HepG2 (cell line): ENCODE results near the gene C13orf42. TPM values are rescaled to one million over a fixed set of nuclear protein-coding genes. Genes with fewer than 3 reads are reported as not detected.
A peak's percentile ranks its signal among the peaks of the same experiment; 100 is the strongest.

Source experiments
- ATAC-seq: fragments of 200-7000 bp; cut with Tn5 transposase; 3 replicates; pipeline ENCODE4 v1.9.1; 2020; ENCODE audit warnings: mild to moderate bottlenecking, moderate library complexity
- BruUV-seq: library from RNA; stranded (reverse); fragments of 400-500 nt; replicated peaks from 2 replicates; lab custom pipeline; 2021; lab: Mats Ljungman, UMichigan
- CTCF ChIA-PET: fragments of 300-600 bp; formaldehyde crosslinking; extraction: SDS; loops from one replicate; lab custom pipeline; 2021; ENCODE audit warnings: low total read pairs, inconsistent platforms, low intra/inter-chr PET ratio; lab: Yijun Ruan, JAX
- POLR2A ChIA-PET: fragments of 350-600 bp; sonication (Branson Sonifier 250); formaldehyde crosslinking; loops from one replicate; lab custom pipeline; 2020; ENCODE audit warnings: antibody characterized with exemption, inconsistent platforms; lab: Yijun Ruan, JAX
- DNase-seq: peaks from one replicate; pipeline ENCODE4 v3.0.0-alpha.2; 2015; ENCODE audit warnings: low spot score
- FAIRE-seq: peaks from 3 replicates; lab custom pipeline; 2011; peaks lifted over from hg19 to GRCh38; lab: Jason Lieb, UNC
- H2AFZ ChIP-seq: one replicate; pipeline ENCODE4 v1.6.1; 2011; ENCODE audit warnings: low read length, inconsistent platforms
- H3K27ac ChIP-seq: fragments of 300-600 bp; 3 replicates; pipeline ENCODE4 v1.8.0; 2011; ENCODE audit warnings: mixed run types, mild to moderate bottlenecking, mixed read lengths, low read length, inconsistent platforms; ENCODE audit not compliant: insufficient read depth; ENCODE audit errors: extremely low read length
- H3K27me3 ChIP-seq, 2 experiments: fragments of 200-600 bp in 1 of 2; 2 replicates in 1 of 2; 3 replicates in 1 of 2; pipeline versions ENCODE4 v1.6.0 to v1.8.0; 2011; ENCODE audit warnings: low read length in 2 of 2, mild to moderate bottlenecking in 2 of 2, moderate library complexity in 2 of 2, inconsistent platforms in 1 of 2; ENCODE audit not compliant: insufficient read depth in 2 of 2, control insufficient read depth in 1 of 2
- H3K36me3 ChIP-seq, 2 experiments: fragments of 200-600 bp in 1 of 2; replicated peaks in 1 of 2; 2 replicates in 1 of 2; 3 replicates in 1 of 2; pipeline versions ENCODE4 v1.5.1 to v1.8.0; 2011; ENCODE audit warnings: low read length in 2 of 2, inconsistent platforms in 1 of 2; ENCODE audit not compliant: insufficient read depth in 2 of 2, control insufficient read depth in 1 of 2
- H3K4me1 ChIP-seq: 2 replicates; pipeline ENCODE4 v1.5.1; 2012; ENCODE audit warnings: low read length, inconsistent platforms; ENCODE audit not compliant: insufficient read depth
- H3K4me2 ChIP-seq: 2 replicates; pipeline ENCODE4 v1.6.0; 2011; ENCODE audit warnings: low read depth, low read length, inconsistent platforms
- H3K4me3 ChIP-seq, 3 experiments: fragments of 200-600 bp in 1 of 3; sonication (generic), shearing (Covaris generic) in 1 of 3; replicated peaks in 1 of 3; 2 replicates each; pipeline ENCODE4 v1.5.1; 2011 to 2016; ENCODE audit warnings: low read length in 3 of 3, inconsistent platforms in 2 of 3, low read depth in 2 of 3, mild to moderate bottlenecking in 2 of 3, control low read depth in 1 of 3, mixed read lengths in 1 of 3; ENCODE audit not compliant: insufficient read depth in 1 of 3
- H3K79me2 ChIP-seq: one replicate; pipeline ENCODE4 v1.6.1; 2011; ENCODE audit warnings: low read length, inconsistent platforms; ENCODE audit not compliant: insufficient read depth
- H3K9ac ChIP-seq: 2 replicates; pipeline ENCODE4 v1.6.0; 2011; ENCODE audit warnings: mild to moderate bottlenecking, low read depth, low read length, inconsistent platforms; ENCODE audit not compliant: insufficient read depth
- H3K9me3 ChIP-seq: 2 replicates; pipeline ENCODE4 v1.5.1; 2012; ENCODE audit warnings: mild to moderate bottlenecking, low read length
- H4K20me1 ChIP-seq: 2 replicates; pipeline ENCODE4 v1.6.0; 2011; ENCODE audit warnings: inconsistent platforms, mild to moderate bottlenecking, low read length, moderate library complexity; ENCODE audit not compliant: insufficient read depth
- AHDC1 ChIP-seq: sonication (generic); formaldehyde crosslinking; IDR thresholded peaks from 2 replicates; pipeline ENCODE4 v1.5.1; 2020; ENCODE audit warnings: mild to moderate bottlenecking, missing genetic modification reagents, borderline replicate concordance
- ATF7 ChIP-seq, 2 experiments: fragments of 450-650 bp in 1 of 2; sonication (generic) in 1 of 2; formaldehyde crosslinking in 1 of 2; IDR thresholded peaks; 2 replicates each; pipeline versions ENCODE4 v1.4.0 to v1.6.1; 2016 to 2020; ENCODE audit warnings: antibody characterized with exemption in 1 of 2, mild to moderate bottlenecking in 1 of 2, missing genetic modification reagents in 1 of 2
- CREB1 ChIP-seq, 2 experiments: fragments of 450-650 bp in 1 of 2; IDR thresholded peaks; 2 replicates each; pipeline ENCODE4 v1.6.1; 2016 to 2017; ENCODE audit warnings: control low read depth in 1 of 2, mild to moderate bottlenecking in 1 of 2, missing compliant biosample characterization in 1 of 2, missing genetic modification characterization in 1 of 2
- DR1 ChIP-seq: sonication (generic); formaldehyde crosslinking; IDR thresholded peaks from 2 replicates; pipeline ENCODE4 v1.8.0; 2021; ENCODE audit warnings: mild to moderate bottlenecking, missing genetic modification reagents, inconsistent platforms
- GLI4 ChIP-seq: sonication (generic); formaldehyde crosslinking; IDR thresholded peaks from 2 replicates; pipeline ENCODE4 v1.5.1; 2020; ENCODE audit warnings: missing genetic modification reagents, mild to moderate bottlenecking, moderate library complexity, borderline replicate concordance
- HDAC6 ChIP-seq: fragments of 200-600 bp; sonication (generic); IDR thresholded peaks from 2 replicates; pipeline ENCODE4 v1.7.0; 2017; ENCODE audit warnings: mild to moderate bottlenecking, antibody characterized with exemption, low read length, low read depth
- JUND ChIP-seq: sonication (generic); formaldehyde crosslinking; IDR thresholded peaks from 2 replicates; pipeline ENCODE4 v1.8.0; 2022; ENCODE audit warnings: mild to moderate bottlenecking, missing genetic modification reagents
- KAT7 ChIP-seq: IDR thresholded peaks from 2 replicates; pipeline ENCODE4 v1.6.1; 2018; ENCODE audit warnings: borderline replicate concordance, missing compliant biosample characterization
- NFYC ChIP-seq: IDR thresholded peaks from 2 replicates; pipeline ENCODE4 v1.6.1; 2016; ENCODE audit warnings: missing genetic modification reagents, missing compliant biosample characterization
- SIX4 ChIP-seq: sonication (generic); formaldehyde crosslinking; IDR thresholded peaks from 2 replicates; pipeline ENCODE4 v1.4.0; 2020; ENCODE audit warnings: missing genetic modification reagents
- SRSF4 ChIP-seq: fragments of 200-400 bp; formaldehyde crosslinking; IDR thresholded peaks from one replicate; pipeline ENCODE4 v1.6.1; 2018; ENCODE audit warnings: mild to moderate bottlenecking, low read depth, low read length, moderate library complexity; ENCODE audit not compliant: poor library complexity, severe bottlenecking
- UBTF ChIP-seq: sonication (generic); formaldehyde crosslinking; IDR thresholded peaks from 2 replicates; pipeline ENCODE4 v1.4.0; 2020; ENCODE audit warnings: mild to moderate bottlenecking, missing genetic modification reagents
- ZBTB42 ChIP-seq: sonication (generic); formaldehyde crosslinking; IDR thresholded peaks from 2 replicates; pipeline ENCODE4 v1.5.0; 2020; ENCODE audit warnings: mild to moderate bottlenecking, missing genetic modification reagents
- ZNF124 ChIP-seq: sonication (generic); formaldehyde crosslinking; IDR thresholded peaks from 2 replicates; pipeline ENCODE4 v1.4.0; 2020; ENCODE audit warnings: missing genetic modification reagents
- ZNF337 ChIP-seq: sonication (generic); formaldehyde crosslinking; IDR thresholded peaks from 2 replicates; pipeline ENCODE4 v1.5.1; 2020; ENCODE audit warnings: missing genetic modification reagents, low read depth, mild to moderate bottlenecking, borderline replicate concordance
- ZNF567 ChIP-seq: sonication (generic); formaldehyde crosslinking; IDR thresholded peaks from 2 replicates; pipeline ENCODE4 v1.8.1; 2023; ENCODE audit warnings: mild to moderate bottlenecking, missing genetic modification reagents, borderline replicate concordance
- WGBS: methylation state at CpG from one replicate; pipeline ENCODE4 v1.1.6; 2017; ENCODE audit warnings: low lambda C conversion rate; 5-methylcytosine and 5-hydroxymethylcytosine counted together
- in situ Hi-C: cut with HindIII; loops from 2 replicates; pipeline ENCODE4 v1.10.0; 2017; ENCODE audit warnings: low pct_unique_long_range_greater_than_20kb; ENCODE audit not compliant: extremely low pct_ligation_motif_present
- intact Hi-C: fragments of 100-400 bp; cut with micrococcal nuclease; formaldehyde crosslinking; loops from one replicate; pipeline ENCODE4 v1.10.0; 2022; ENCODE audit not compliant: unreplicated experiment
- polyA plus RNA-seq, 8 experiments: library from polyadenylated mRNA; depleted of rRNA in 3 of 8; stranded (reverse) in 7 of 8; unstranded in 1 of 8; fragments of >200 nt; fragmentation: Illumina TruSeq in 4 of 8; extraction: Trizol in 4 of 8; gene quantifications; 2 replicates each; pipeline versions ENCODE4 v1.2.1 to v1.2.3, GENCODE V29; 2011 to 2016; ENCODE audit warnings: low read depth in 4 of 8, missing spikeins in 1 of 8, mixed read lengths in 1 of 8; ENCODE audit not compliant: insufficient read depth in 1 of 8
- total RNA-seq, 5 experiments: library from RNA; depleted of rRNA; stranded (reverse); fragments of >200 nt; fragmentation: Illumina TruSeq; extraction: Trizol; gene quantifications; 2 replicates each; pipeline ENCODE4 v1.2.3, GENCODE V29; 2016; ENCODE audit warnings: low read depth in 1 of 5

C13orf42 gene
- total and polyA plus RNA-seq, 2 of the 13 experiments (the other 11 are each of a cell fraction or from before 2014, with no cell fraction given), result not detected

GRCh38 chr13:51048616-51049015 lies 62.5 kb downstream of the C13orf42 start (continued):
- TF ChIP-seq SRSF4 (no peak), GLI4 (CRISPR knock-in tag) (no peak), ZNF124 (CRISPR knock-in tag) (no peak), ZBTB42 (CRISPR knock-in tag) (no peak), NFYC (CRISPR knock-in tag) (no peak), AHDC1 (CRISPR knock-in tag) (no peak)

GRCh38 chr13:51048166-51048461 lies 63.0 kb downstream of the C13orf42 start:
- FAIRE-seq (no peak), ATAC-seq (no peak), DNase-seq (no peak)
- Histone ChIP-seq H3K36me3 (no peaks in the 10 kb centered on the region), H2AFZ (no peak overlapping the region), H3K4me2 (no peak overlapping the region), H3K27ac (no peak overlapping the region), H3K4me1 (no peaks in the 10 kb centered on the region), H3K9ac (no peak overlapping the region), H3K79me2 (no peaks in the 10 kb centered on the region), H3K27me3 (peaks cover 3 to 6% of the 10 kb centered on the region in 2 experiments; a peak in 2 of 5 replicates), H3K9me3 (no peaks in the 10 kb centered on the region), H3K4me3 (no peak overlapping the region), H4K20me1 (no peaks in the 10 kb centered on the region)
- WGBS, result 47% methylated on average over 2 of the region's 2 CpGs
- in situ Hi-C loops, result no loop called here
- CTCF ChIA-PET, result no interaction called here
- POLR2A ChIA-PET, result no interaction called here
- intact Hi-C loops, result no loop called here
- no TSS peak for BruUV-seq
- no peak for TF ChIP-seq ZNF337 (CRISPR knock-in tag)
- peak; percentile 92 for TF ChIP-seq CREB1 (IDR thresholded peaks at IDR 0.05)
- no peak for TF ChIP-seq CREB1 (CRISPR knock-in tag; IDR thresholded peaks at IDR 0.05)
- no peak for TF ChIP-seq DR1 (CRISPR knock-in tag)
- peak; percentile 96 for TF ChIP-seq ATF7 (IDR thresholded peaks at IDR 0.05)
- TF ChIP-seq ATF7 (CRISPR knock-in tag; IDR thresholded peaks at IDR 0.05), result no peak
- no peak for TF ChIP-seq HDAC6
- TF ChIP-seq ZNF567 (CRISPR knock-in tag), result no peak
- no peak for TF ChIP-seq JUND
- TF ChIP-seq KAT7 (CRISPR knock-in tag), result no peak
- TF ChIP-seq UBTF, result no peak
- no peak for TF ChIP-seq SIX4
